ENCODE results near the gene SHISAL2A. TPM values are rescaled to one million over a fixed set of nuclear protein-coding genes. Genes with fewer than 3 reads are reported as not detected.

Gene SHISAL2A
- total RNA-seq, 4 donors from 2014 or later, result not detected

GRCh38 chr1:52601519-52601918 is 31.4 kb upstream of the SHISAL2A start:
- intact Hi-C loops (cut with DNase I; ENCODE audit: low total_unique reads), result no loop called here
- no peak overlapping the region for H3K4me3 ChIP-seq (ENCODE audit: low read depth, poor library complexity, severe bottlenecking)
- TF ChIP-seq POLR2A (IDR thresholded peaks at IDR 0.05), result no peak
- TF ChIP-seq CTCF (IDR thresholded peaks at IDR 0.05), result no peak
- WGBS, 2 donors, result 65 to 69% methylated on average over 3 of the region's 3 CpGs
- no peak for DNase-seq (ENCODE audit: low spot score in 2 of 2)

- WGBS, 2 donors, result 5 to 8% methylated on average over 32 to 33 of the region's 97 CpGs
- peak within 1 kb of the TSS; percentile 40 for H3K4me3 ChIP-seq (ENCODE audit: low read depth, poor library complexity, severe bottlenecking)
- DNase-seq (ENCODE audit: low spot score in 2 of 2), result peak in 1 of 2 donors; percentile 85
- intact Hi-C loops (cut with DNase I; ENCODE audit: low total_unique reads), result no loop called here
- TF ChIP-seq POLR2A (IDR thresholded peaks at IDR 0.05) (no peak), CTCF (IDR thresholded peaks at IDR 0.05) (no peak)
Observed at GRCh38 chr1:52601991-52602855, 30.7 kb upstream of the SHISAL2A start, which contains the start of gene GPX7. Gene GPX7 (plus strand): TSS chr1:52602371. CDS start chr1:52602410, 39 bp downstream.

- intact Hi-C loops (cut with DNase I; ENCODE audit: low total_unique reads), result no loop called here
- WGBS, 2 donors, result 40 to 42% methylated on average over 21 of the region's 21 CpGs
- H3K4me3 ChIP-seq (ENCODE audit: low read depth, poor library complexity, severe bottlenecking), result peak overlapping the region; percentile 40
- no peak for TF ChIP-seq CTCF (IDR thresholded peaks at IDR 0.05)
- TF ChIP-seq POLR2A (IDR thresholded peaks at IDR 0.05), result no peak
- no peak for DNase-seq (ENCODE audit: low spot score in 2 of 2)
Observed at GRCh38 chr1:52602856-52603600, 29.9 kb upstream of the SHISAL2A start.

- no peak overlapping the region for H3K4me3 ChIP-seq (ENCODE audit: low read depth, poor library complexity, severe bottlenecking)
- 75 to 80% methylated on average over 6 of the region's 6 CpGs for WGBS, 2 donors
- intact Hi-C loops (cut with DNase I; ENCODE audit: low total_unique reads), result no loop called here
- TF ChIP-seq CTCF (IDR thresholded peaks at IDR 0.05) (no peak), POLR2A (IDR thresholded peaks at IDR 0.05) (no peak)
- DNase-seq (ENCODE audit: low spot score in 2 of 2), result no peak
Observed at GRCh38 chr1:52603630-52604029, 29.3 kb upstream of the SHISAL2A start.

GRCh38 chr1:52604063-52604770 is 28.8 kb upstream of the SHISAL2A start:
- DNase-seq (ENCODE audit: low spot score in 2 of 2), result no peak
- intact Hi-C loops (cut with DNase I; ENCODE audit: low total_unique reads), result no loop called here
- 29 to 50% methylated on average over 3 of the region's 3 CpGs for WGBS, 2 donors
- TF ChIP-seq CTCF (IDR thresholded peaks at IDR 0.05), result no peak
- no peak for TF ChIP-seq POLR2A (IDR thresholded peaks at IDR 0.05)
- no peak overlapping the region for H3K4me3 ChIP-seq (ENCODE audit: low read depth, poor library complexity, severe bottlenecking)

All from lower leg skin (tissue), 4 donors.